ENCODE results near the gene CDKN1A. TPM values are rescaled to one million over a fixed set of nuclear protein-coding genes. Genes with fewer than 3 reads are reported as not detected.
"Not testable (repeated sequence)": the region's sequence is repeated elsewhere in the genome, so short reads cannot be mapped to it uniquely, and the experiment has no call there.

Gene CDKN1A
- total RNA-seq, 1 donor from 2014 or later, result 56.2 TPM

- intact Hi-C loops (cut with micrococcal nuclease), result loop anchor here (1.0 kb wide), 1 partner anchor 14 kb away; no protein-coding TSS in a partner anchor
These were observed 16.1 kb downstream of the CDKN1A start for GRCh38 chr6:36694616-36695015.

- intact Hi-C loops (cut with micrococcal nuclease), result loop anchor here (1.0 kb wide), 1 partner anchor 15 kb away; no protein-coding TSS in a partner anchor
These were observed 16.9 kb downstream of the CDKN1A start for GRCh38 chr6:36695414-36695813.

- intact Hi-C loops (cut with micrococcal nuclease), result no loop called here
These were observed 19.0 kb downstream of the CDKN1A start, which contains the start of gene RAB44 for GRCh38 chr6:36697481-36697903. Gene RAB44 (plus strand): TSS chr6:36697826. CDS start chr6:36704236, 6,410 bp downstream.

- intact Hi-C loops (cut with micrococcal nuclease), result no loop called here
These were observed 19.7 kb downstream of the CDKN1A start for GRCh38 chr6:36698196-36698595.

- intact Hi-C loops (cut with micrococcal nuclease), result no loop called here
These were observed 20.4 kb downstream of the CDKN1A start for GRCh38 chr6:36698871-36699271.

GRCh38 chr6:36699348-36699747, 20.8 kb downstream of the CDKN1A start:
- intact Hi-C loops (cut with micrococcal nuclease), result no loop called here

- intact Hi-C loops (cut with micrococcal nuclease), result no loop called here
These were observed 21.7 kb downstream of the CDKN1A start for GRCh38 chr6:36700071-36700812.

- intact Hi-C loops (cut with micrococcal nuclease), result no loop called here
These were observed 22.3 kb downstream of the CDKN1A start for GRCh38 chr6:36700831-36701230.

- intact Hi-C loops (cut with micrococcal nuclease), result no loop called here
These were observed 23.0 kb downstream of the CDKN1A start for GRCh38 chr6:36701401-36701991.

GRCh38 chr6:36702656-36703055, 24.1 kb downstream of the CDKN1A start:
- intact Hi-C loops (cut with micrococcal nuclease), result no loop called here

- intact Hi-C loops (cut with micrococcal nuclease), result no loop called here
These were observed 24.6 kb downstream of the CDKN1A start for GRCh38 chr6:36703081-36703606.

GRCh38 chr6:36703982-36704381, 25.5 kb downstream of the CDKN1A start:
- intact Hi-C loops (cut with micrococcal nuclease), result no loop called here

- intact Hi-C loops (cut with micrococcal nuclease), result not testable (repeated sequence)
These were observed 26.6 kb downstream of the CDKN1A start for GRCh38 chr6:36704961-36705577.

- intact Hi-C loops (cut with micrococcal nuclease), result no loop called here
These were observed 27.8 kb downstream of the CDKN1A start for GRCh38 chr6:36706339-36706738.

GRCh38 chr6:36712816-36713215, 34.3 kb downstream of the CDKN1A start:
- intact Hi-C loops (cut with micrococcal nuclease), result no loop called here

- intact Hi-C loops (cut with micrococcal nuclease), result no loop called here
These were observed 35.3 kb downstream of the CDKN1A start for GRCh38 chr6:36713846-36714245.

GRCh38 chr6:36714511-36714910, 36.0 kb downstream of the CDKN1A start:
- intact Hi-C loops (cut with micrococcal nuclease), result no loop called here

- intact Hi-C loops (cut with micrococcal nuclease), result no loop called here
These were observed 37.0 kb downstream of the CDKN1A start for GRCh38 chr6:36715469-36715868.

GRCh38 chr6:36716476-36717093, 38.1 kb downstream of the CDKN1A start:
- intact Hi-C loops (cut with micrococcal nuclease), result no loop called here

- intact Hi-C loops (cut with micrococcal nuclease), result no loop called here
These were observed 38.8 kb downstream of the CDKN1A start for GRCh38 chr6:36717231-36717825.

GRCh38 chr6:36717871-36718540, 39.5 kb downstream of the CDKN1A start:
- intact Hi-C loops (cut with micrococcal nuclease), result no loop called here

Measured in T-helper 2 cell treated with Interferon-gamma antibody and Interleukin-4, amounts not matched to agents 100 ng/mL and 5 ng/mL, for 36 hours (primary cell).